Tibial nerve (tissue), 4 donors: Measurements from ENCODE around the gene IP6K2. TPM values are rescaled to one million over a fixed set of nuclear protein-coding genes. Genes with fewer than 3 reads are reported as not detected.
A peak's percentile ranks its signal among the peaks of the same experiment; 100 is the strongest.
"Not testable (repeated sequence)": the region's sequence is repeated elsewhere in the genome, so short reads cannot be mapped to it uniquely, and the experiment has no call there.

Experiments
- DNase-seq, 2 donors: peaks; one replicate each; pipeline ENCODE4 v3.0.0-alpha.2; 2019; ENCODE audit warnings: low spot score in 2 of 2
- H3K27ac ChIP-seq, 4 donors: fragments of 200-600 bp; sonication (generic) in 3 of 4; one replicate each; pipeline ENCODE4 v1.5.1; 2017 to 2019; ENCODE audit warnings: mild to moderate bottlenecking in 1 of 4
- H3K27me3 ChIP-seq, 2 donors: fragments of 200-600 bp; sonication (generic) in 1 of 2; one replicate each; pipeline versions ENCODE4 v1.5.1 to v1.6.0; 2017 to 2019
- H3K36me3 ChIP-seq, 3 donors: fragments of 200-600 bp; sonication (generic); one replicate each; pipeline ENCODE4 v1.5.1; 2018 to 2019
- H3K4me1 ChIP-seq, 4 donors: fragments of 200-600 bp; sonication (generic) in 3 of 4; one replicate each; pipeline ENCODE4 v1.5.1; 2017 to 2019
- H3K4me3 ChIP-seq, 4 donors: fragments of 200-600 bp; sonication (generic) in 3 of 4; one replicate each; pipeline ENCODE4 v1.5.1; 2017 to 2019; ENCODE audit warnings: mild to moderate bottlenecking in 1 of 4, moderate library complexity in 1 of 4
- H3K9me3 ChIP-seq, 4 donors: fragments of 200-600 bp; sonication (generic) in 3 of 4; one replicate each; pipeline ENCODE4 v1.5.1; 2017 to 2019
- CTCF ChIP-seq, 5 experiments: fragments of 200-600 bp in 3 of 5; fragments of 450-650 bp in 2 of 5; sonication (generic) in 3 of 5; IDR thresholded peaks; one replicate each; pipeline ENCODE4 v1.5.1; 2016 to 2019; ENCODE audit warnings: antibody characterized with exemption in 5 of 5, mild to moderate bottlenecking in 3 of 5, moderate library complexity in 2 of 5
- EP300 ChIP-seq, 2 donors: sonication (generic); formaldehyde crosslinking; IDR thresholded peaks; one replicate each; pipeline ENCODE4 v1.6.1; 2017; ENCODE audit warnings: antibody characterized with exemption in 2 of 2, mild to moderate bottlenecking in 1 of 2
- POLR2A ChIP-seq, 2 donors: fragments of 450-650 bp; IDR thresholded peaks; one replicate each; pipeline ENCODE4 v1.6.1; 2017; ENCODE audit warnings: antibody characterized with exemption in 2 of 2, mild to moderate bottlenecking in 2 of 2, moderate library complexity in 2 of 2
- WGBS, 2 donors: methylation state at CpG; one replicate each; pipeline ENCODE4 v1.1.5; 2018; 5-methylcytosine and 5-hydroxymethylcytosine counted together
- total RNA-seq, 4 donors: library from RNA; depleted of rRNA; stranded (reverse); fragments of >200 nt; gene quantifications; one replicate each; pipeline ENCODE4 v1.1.0, GENCODE V29; 2016

IP6K2 gene
- total RNA-seq = 100 to 1,000 TPM; 130 to 202 (median 171) TPM

- DNase-seq = peak; percentile 96
- 2% methylated on average over 22 to 38 of the region's 38 CpGs for WGBS, 2 donors
- Histone ChIP-seq H3K4me1 (peaks cover 0 to 44% (median 16%) of the 10 kb centered on the region in 4 donors), H3K4me3 (peak within 1 kb of the TSS; percentile 63 to 89 (median 82)), H3K27me3 (no peaks in the 10 kb centered on the region), H3K36me3 (peaks cover 0 to 24% (median 0%) of the 10 kb centered on the region in 3 donors), H3K9me3 (no peaks in the 10 kb centered on the region), H3K27ac (peak within 1 kb of the TSS; percentile 82 to 93 (median 83))
- TF ChIP-seq EP300 (IDR thresholded peaks at IDR 0.05) (peak; percentile 84 to 95), CTCF (IDR thresholded peaks at IDR 0.05) (peak in 1 of 5 experiments; percentile 18), POLR2A (IDR thresholded peaks at IDR 0.05) (peak; percentile 56 to 90)
Observed at GRCh38 chr3:48716982-48717746, at the start of gene IP6K2. IP6K2 (minus strand) TSS chr3:48717221; CDS start chr3:48695291, 21,930 bp downstream.

- Histone ChIP-seq H3K36me3 (peaks cover 2 to 88% (median 10%) of the 10 kb centered on the region in 3 donors), H3K4me3 (no peak overlapping the region), H3K27me3 (no peaks in the 10 kb centered on the region), H3K9me3 (no peaks in the 10 kb centered on the region), H3K4me1 (peaks cover 0 to 4% (median 0%) of the 10 kb centered on the region in 4 donors), H3K27ac (no peak overlapping the region)
- no peak for TF ChIP-seq POLR2A (IDR thresholded peaks at IDR 0.05)
- TF ChIP-seq EP300 (IDR thresholded peaks at IDR 0.05) = no peak
- TF ChIP-seq CTCF (IDR thresholded peaks at IDR 0.05) = peak in 2 of 5 experiments; percentile 12 to 35
- no peak for DNase-seq
- 89 to 93% methylated on average over 1 of the region's 1 CpG for WGBS, 2 donors
Observed at GRCh38 chr3:48765376-48765775, 48.4 kb upstream of the IP6K2 start.

- no peaks in the 10 kb centered on the region for H3K9me3 ChIP-seq
- H3K27ac ChIP-seq = peak overlapping the region in 2 of 4 donors; percentile 52 to 53
- 45 to 52% methylated on average over 3 of the region's 3 CpGs for WGBS, 2 donors
- no peak for DNase-seq
- H3K4me1 ChIP-seq = peaks cover 0 to 4% (median 0%) of the 10 kb centered on the region in 4 donors
- no peak overlapping the region for H3K4me3 ChIP-seq
- TF ChIP-seq EP300 (IDR thresholded peaks at IDR 0.05) (no peak), CTCF (IDR thresholded peaks at IDR 0.05) (no peak), POLR2A (IDR thresholded peaks at IDR 0.05) (no peak)
- H3K36me3 ChIP-seq = peaks cover 2 to 84% (median 10%) of the 10 kb centered on the region in 3 donors
- H3K27me3 ChIP-seq = no peaks in the 10 kb centered on the region
Observed at GRCh38 chr3:48762816-48763215, 45.8 kb upstream of the IP6K2 start.

- 92 to 98% methylated on average over 5 of the region's 5 CpGs for WGBS, 2 donors
- not testable (repeated sequence) for H3K4me3 ChIP-seq, H3K27ac ChIP-seq, H3K9me3 ChIP-seq, DNase-seq, H3K4me1 ChIP-seq, H3K27me3 ChIP-seq
- H3K36me3 ChIP-seq = peaks cover 2 to 77% (median 6%) of the 10 kb centered on the region in 3 donors
Observed at GRCh38 chr3:48759991-48760540, 43.0 kb upstream of the IP6K2 start.

- H3K4me1 ChIP-seq, DNase-seq, H3K9me3 ChIP-seq, H3K27me3 ChIP-seq, H3K27ac ChIP-seq, H3K4me3 ChIP-seq: not testable (repeated sequence)
- WGBS, 2 donors = 91 to 93% methylated on average over 6 of the region's 6 CpGs
- peaks cover 2 to 74% (median 3%) of the 10 kb centered on the region in 3 donors for H3K36me3 ChIP-seq
Observed at GRCh38 chr3:48759531-48759930, 42.5 kb upstream of the IP6K2 start.

GRCh38 chr3:48759071-48759470 is 42.0 kb upstream of the IP6K2 start:
- Histone ChIP-seq H3K27me3 (no peaks in the 10 kb centered on the region), H3K9me3 (no peaks in the 10 kb centered on the region), H3K4me1 (peaks cover 0 to 4% (median 0%) of the 10 kb centered on the region in 4 donors), H3K36me3 (peaks cover 0 to 74% (median under 1%) of the 10 kb centered on the region in 3 donors), H3K27ac (no peak overlapping the region), H3K4me3 (no peak overlapping the region)
- 97 to 99% methylated on average over 4 of the region's 4 CpGs for WGBS, 2 donors
- no peak for TF ChIP-seq POLR2A (IDR thresholded peaks at IDR 0.05)
- TF ChIP-seq EP300 (IDR thresholded peaks at IDR 0.05) = no peak
- TF ChIP-seq CTCF (IDR thresholded peaks at IDR 0.05) = no peak
- no peak for DNase-seq
